ENCODE measurements around the gene HNRNPA1. TPM values are rescaled to one million over a fixed set of nuclear protein-coding genes. Genes with fewer than 3 reads are reported as not detected.
"Not testable (repeated sequence)": the region's sequence is repeated elsewhere in the genome, so short reads cannot be mapped to it uniquely, and the experiment has no call there.

Gene HNRNPA1
- total and polyA plus RNA-seq, 9 of the 15 experiments (the other 6 are each of a cell fraction or from before 2014, with no cell fraction given), result 1,166 to 2,703 (median 1,815) TPM

DNA sequence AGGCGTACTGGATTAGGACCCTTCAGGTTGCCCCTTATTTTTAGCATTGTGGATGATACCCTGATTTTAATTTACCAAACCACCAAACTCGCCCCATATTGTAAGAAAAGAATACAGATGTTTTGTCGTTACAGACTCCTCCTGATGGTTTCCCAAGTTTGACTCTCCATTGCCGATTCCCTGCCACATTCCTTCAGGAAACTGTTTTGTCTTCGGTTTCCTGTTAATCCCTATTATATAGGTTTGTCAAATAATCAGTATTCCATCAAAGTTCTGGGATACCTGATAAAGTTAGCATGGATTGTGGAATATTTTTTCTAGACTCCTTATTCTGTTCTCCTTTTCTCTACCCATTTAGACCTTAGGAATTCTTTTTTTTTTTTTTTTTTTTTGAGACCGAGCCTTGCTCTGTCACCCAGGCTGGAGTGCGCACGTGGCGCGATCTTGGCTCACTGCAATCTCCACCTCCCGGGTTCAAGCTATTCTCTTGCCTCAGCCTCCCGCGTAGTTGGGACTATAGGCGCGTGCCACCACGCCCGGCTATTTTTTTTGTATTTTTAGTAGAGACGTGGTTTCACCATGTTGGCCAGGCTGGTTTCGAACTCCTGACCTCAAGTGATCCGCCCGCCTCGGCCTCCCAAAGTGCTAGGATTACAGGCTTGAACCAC, 45.0 kb downstream of the HNRNPA1 start (continued):
- TF ChIP-seq MIER1 (IDR thresholded peaks at IDR 0.05; ENCODE audit: low read depth) (0 out of 2 replicates have a peak, but pooled peaks have one; percentile 22), POLR2H (tag; IDR thresholded peaks at IDR 0.05; ENCODE audit: low read depth) (peak; percentile 32; the same call in 1 of the 2 replicates), RNF2 (IDR thresholded peaks at IDR 0.05) (0 out of 2 replicates have a peak, but pooled peaks have one; percentile 9), LARP7 (IDR thresholded peaks at IDR 0.05) (peak; percentile 70; the same call in 1 of the 2 replicates), BRD4 (IDR thresholded peaks at IDR 0.05) (0 out of 2 replicates have a peak, but pooled peaks have one; percentile 4), CHD1 (IDR thresholded peaks at IDR 0.05; ENCODE audit: low read length) (peak; percentile 80), MYC (IDR thresholded peaks at IDR 0.05; ENCODE audit: low read depth, low read length) (peak; percentile 75), CAMTA2 (CRISPR knock-in tag; conservative IDR thresholded peaks at IDR 0.05) (0 out of 2 replicates have a peak, but pooled peaks have one; percentile 28), RAD51 (IDR thresholded peaks at IDR 0.05; ENCODE audit: borderline replicate concordance, low read depth) (peak; percentile 17; the same call in 1 of the 2 replicates), L3MBTL2 (IDR thresholded peaks at IDR 0.05) (peak; percentile 27; the same call in 1 of the 2 replicates)
- TF ChIP-seq, protein P1, sequence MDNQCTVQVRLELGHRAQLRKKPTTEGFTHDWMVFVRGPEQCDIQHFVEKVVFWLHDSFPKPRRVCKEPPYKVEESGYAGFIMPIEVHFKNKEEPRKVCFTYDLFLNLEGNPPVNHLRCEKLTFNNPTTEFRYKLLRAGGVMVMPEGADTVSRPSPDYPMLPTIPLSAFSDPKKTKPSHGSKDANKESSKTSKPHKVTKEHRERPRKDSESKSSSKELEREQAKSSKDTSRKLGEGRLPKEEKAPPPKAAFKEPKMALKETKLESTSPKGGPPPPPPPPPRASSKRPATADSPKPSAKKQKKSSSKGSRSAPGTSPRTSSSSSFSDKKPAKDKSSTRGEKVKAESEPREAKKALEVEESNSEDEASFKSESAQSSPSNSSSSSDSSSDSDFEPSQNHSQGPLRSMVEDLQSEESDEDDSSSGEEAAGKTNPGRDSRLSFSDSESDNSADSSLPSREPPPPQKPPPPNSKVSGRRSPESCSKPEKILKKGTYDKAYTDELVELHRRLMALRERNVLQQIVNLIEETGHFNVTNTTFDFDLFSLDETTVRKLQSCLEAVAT (IDR thresholded peaks at IDR 0.05), result peak; percentile 16 to 56; a peak in 2 of 4 replicates
- TF ChIP-seq, protein P2, sequence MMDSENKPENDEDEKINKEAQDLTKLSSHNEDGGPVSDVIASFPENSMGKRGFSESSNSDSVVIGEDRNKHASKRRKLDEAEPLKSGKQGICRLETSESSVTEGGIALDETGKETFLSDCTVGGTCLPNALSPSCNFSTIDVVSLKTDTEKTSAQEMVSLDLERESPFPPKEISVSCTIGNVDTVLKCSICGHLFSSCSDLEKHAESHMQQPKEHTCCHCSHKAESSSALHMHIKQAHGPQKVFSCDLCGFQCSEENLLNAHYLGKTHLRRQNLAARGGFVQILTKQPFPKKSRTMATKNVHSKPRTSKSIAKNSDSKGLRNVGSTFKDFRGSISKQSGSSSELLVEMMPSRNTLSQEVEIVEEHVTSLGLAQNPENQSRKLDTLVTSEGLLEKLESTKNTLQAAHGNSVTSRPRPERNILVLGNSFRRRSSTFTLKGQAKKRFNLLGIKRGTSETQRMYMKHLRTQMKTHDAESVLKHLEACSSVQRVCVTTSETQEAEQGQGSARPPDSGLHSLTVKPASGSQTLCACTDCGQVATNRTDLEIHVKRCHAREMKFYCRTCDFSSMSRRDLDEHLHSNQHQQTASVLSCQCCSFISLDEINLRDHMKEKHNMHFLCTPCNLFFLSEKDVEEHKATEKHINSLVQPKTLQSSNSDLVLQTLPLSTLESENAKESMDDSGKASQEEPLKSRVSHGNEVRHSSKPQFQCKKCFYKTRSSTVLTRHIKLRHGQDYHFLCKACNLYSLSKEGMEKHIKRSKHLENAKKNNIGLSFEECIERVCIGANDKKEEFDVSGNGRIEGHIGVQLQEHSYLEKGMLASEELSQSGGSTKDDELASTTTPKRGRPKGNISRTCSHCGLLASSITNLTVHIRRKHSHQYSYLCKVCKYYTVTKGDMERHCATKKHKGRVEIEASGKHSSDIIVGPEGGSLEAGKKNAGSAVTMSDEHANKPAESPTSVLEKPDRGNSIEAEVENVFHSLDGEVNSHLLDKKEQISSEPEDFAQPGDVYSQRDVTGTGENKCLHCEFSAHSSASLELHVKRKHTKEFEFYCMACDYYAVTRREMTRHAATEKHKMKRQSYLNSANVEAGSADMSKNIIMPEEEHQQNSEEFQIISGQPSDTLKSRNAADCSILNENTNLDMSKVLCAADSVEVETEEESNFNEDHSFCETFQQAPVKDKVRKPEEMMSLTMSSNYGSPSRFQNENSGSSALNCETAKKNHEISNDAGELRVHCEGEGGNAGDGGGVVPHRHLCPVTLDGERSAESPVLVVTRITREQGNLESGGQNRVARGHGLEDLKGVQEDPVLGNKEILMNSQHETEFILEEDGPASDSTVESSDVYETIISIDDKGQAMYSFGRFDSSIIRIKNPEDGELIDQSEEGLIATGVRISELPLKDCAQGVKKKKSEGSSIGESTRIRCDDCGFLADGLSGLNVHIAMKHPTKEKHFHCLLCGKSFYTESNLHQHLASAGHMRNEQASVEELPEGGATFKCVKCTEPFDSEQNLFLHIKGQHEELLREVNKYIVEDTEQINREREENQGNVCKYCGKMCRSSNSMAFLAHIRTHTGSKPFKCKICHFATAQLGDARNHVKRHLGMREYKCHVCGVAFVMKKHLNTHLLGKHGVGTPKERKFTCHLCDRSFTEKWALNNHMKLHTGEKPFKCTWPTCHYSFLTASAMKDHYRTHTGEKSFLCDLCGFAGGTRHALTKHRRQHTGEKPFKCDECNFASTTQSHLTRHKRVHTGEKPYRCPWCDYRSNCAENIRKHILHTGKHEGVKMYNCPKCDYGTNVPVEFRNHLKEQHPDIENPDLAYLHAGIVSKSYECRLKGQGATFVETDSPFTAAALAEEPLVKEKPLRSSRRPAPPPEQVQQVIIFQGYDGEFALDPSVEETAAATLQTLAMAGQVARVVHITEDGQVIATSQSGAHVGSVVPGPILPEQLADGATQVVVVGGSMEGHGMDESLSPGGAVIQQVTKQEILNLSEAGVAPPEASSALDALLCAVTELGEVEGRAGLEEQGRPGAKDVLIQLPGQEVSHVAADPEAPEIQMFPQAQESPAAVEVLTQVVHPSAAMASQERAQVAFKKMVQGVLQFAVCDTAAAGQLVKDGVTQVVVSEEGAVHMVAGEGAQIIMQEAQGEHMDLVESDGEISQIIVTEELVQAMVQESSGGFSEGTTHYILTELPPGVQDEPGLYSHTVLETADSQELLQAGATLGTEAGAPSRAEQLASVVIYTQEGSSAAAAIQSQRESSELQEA (IDR thresholded peaks at IDR 0.05; ENCODE audit: low read depth), result 0 out of 2 replicates have a peak, but pooled peaks have one; percentile 23
- TF ChIP-seq MYC (CRISPR knock-in tag; IDR thresholded peaks at IDR 0.05; ENCODE audit: borderline replicate concordance, low read depth), result not testable (repeated sequence)
- TF ChIP-seq, protein P3, sequence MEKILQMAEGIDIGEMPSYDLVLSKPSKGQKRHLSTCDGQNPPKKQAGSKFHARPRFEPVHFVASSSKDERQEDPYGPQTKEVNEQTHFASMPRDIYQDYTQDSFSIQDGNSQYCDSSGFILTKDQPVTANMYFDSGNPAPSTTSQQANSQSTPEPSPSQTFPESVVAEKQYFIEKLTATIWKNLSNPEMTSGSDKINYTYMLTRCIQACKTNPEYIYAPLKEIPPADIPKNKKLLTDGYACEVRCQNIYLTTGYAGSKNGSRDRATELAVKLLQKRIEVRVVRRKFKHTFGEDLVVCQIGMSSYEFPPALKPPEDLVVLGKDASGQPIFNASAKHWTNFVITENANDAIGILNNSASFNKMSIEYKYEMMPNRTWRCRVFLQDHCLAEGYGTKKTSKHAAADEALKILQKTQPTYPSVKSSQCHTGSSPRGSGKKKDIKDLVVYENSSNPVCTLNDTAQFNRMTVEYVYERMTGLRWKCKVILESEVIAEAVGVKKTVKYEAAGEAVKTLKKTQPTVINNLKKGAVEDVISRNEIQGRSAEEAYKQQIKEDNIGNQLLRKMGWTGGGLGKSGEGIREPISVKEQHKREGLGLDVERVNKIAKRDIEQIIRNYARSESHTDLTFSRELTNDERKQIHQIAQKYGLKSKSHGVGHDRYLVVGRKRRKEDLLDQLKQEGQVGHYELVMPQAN (IDR thresholded peaks at IDR 0.05; ENCODE audit: borderline replicate concordance), result peak; percentile 49; the same call in 1 of the 2 replicates

Data from K562 (cell line).